Spleen (tissue), 11 donors: ENCODE data around the gene PAFAH2. TPM values are rescaled to one million over a fixed set of nuclear protein-coding genes. Genes with fewer than 3 reads are reported as not detected.

Experiments
- DNase-seq: peaks from one replicate; pipeline ENCODE4 v3.0.0-alpha.2; 2020
- H3K27ac ChIP-seq, 8 donors: fragments of 200-600 bp; sonication (generic) in 7 of 8; 1 replicate in 4 of 8; 2 replicates in 4 of 8; pipeline versions ENCODE4 v1.5.0 to v1.8.0; 2016 to 2021; ENCODE audit warnings: inconsistent platforms in 4 of 8, mild to moderate bottlenecking in 4 of 8, moderate library complexity in 1 of 8
- H3K27me3 ChIP-seq, 7 donors: fragments of 200-600 bp; sonication (generic) in 6 of 7; replicated peaks in 1 of 7; 1 replicate in 4 of 7; 2 replicates in 3 of 7; pipeline versions ENCODE4 v1.5.0 to v1.8.0; 2016 to 2021; ENCODE audit warnings: inconsistent platforms in 3 of 7, mild to moderate bottlenecking in 1 of 7
- H3K36me3 ChIP-seq, 6 donors: fragments of 200-600 bp; sonication (generic) in 5 of 6; 1 replicate in 4 of 6; 2 replicates in 2 of 6; pipeline versions ENCODE4 v1.5.0 to v1.8.0; 2016 to 2021; ENCODE audit warnings: inconsistent platforms in 2 of 6
- H3K4me1 ChIP-seq, 6 donors: fragments of 200-600 bp; sonication (generic) in 5 of 6; 1 replicate in 3 of 6; 2 replicates in 3 of 6; pipeline versions ENCODE4 v1.5.0 to v1.8.0; 2016 to 2021; ENCODE audit warnings: inconsistent platforms in 3 of 6
- H3K4me3 ChIP-seq, 8 donors: fragments of 200-600 bp; sonication (generic) in 7 of 8; 1 replicate in 4 of 8; 2 replicates in 4 of 8; pipeline versions ENCODE4 v1.5.0 to v1.8.0; 2016 to 2021; ENCODE audit warnings: inconsistent platforms in 4 of 8, mild to moderate bottlenecking in 4 of 8, moderate library complexity in 2 of 8
- H3K9me3 ChIP-seq, 8 donors: fragments of 200-600 bp; sonication (generic) in 7 of 8; 1 replicate in 4 of 8; 2 replicates in 4 of 8; pipeline versions ENCODE4 v1.5.0 to v1.8.0; 2016 to 2021; ENCODE audit warnings: inconsistent platforms in 4 of 8
- CTCF ChIP-seq, 11 experiments: fragments of 200-600 bp in 7 of 11; fragments of 450-650 bp in 4 of 11; sonication (generic) in 4 of 11; IDR thresholded peaks in 8 of 11; conservative IDR thresholded peaks in 3 of 11; 1 replicate in 7 of 11; 2 replicates in 4 of 11; pipeline versions ENCODE4 v1.4.0 to v1.8.0; 2016 to 2021; ENCODE audit warnings: antibody characterized with exemption in 11 of 11, inconsistent platforms in 4 of 11, mild to moderate bottlenecking in 1 of 11
- POLR2A ChIP-seq, 3 donors: fragments of 450-650 bp; IDR thresholded peaks; one replicate each; pipeline ENCODE4 v1.5.1; 2017; ENCODE audit warnings: antibody characterized with exemption in 3 of 3, mild to moderate bottlenecking in 1 of 3
- POLR2AphosphoS5 ChIP-seq, 3 donors: sonication (generic); formaldehyde crosslinking; IDR thresholded peaks; one replicate each; pipeline ENCODE4 v1.5.1; 2017; ENCODE audit warnings: antibody characterized with exemption in 3 of 3
- WGBS, 5 donors: extraction: QIAGEN DNeasy Blood & Tissue Kit in 3 of 5; methylation state at CpG; one replicate each; pipeline versions ENCODE4 v1.1.5 to v1.1.7; 2013 to 2018; 5-methylcytosine and 5-hydroxymethylcytosine counted together
- intact Hi-C: fragments of 100-400 bp; cut with DNase I; formaldehyde crosslinking; loops from one replicate; pipeline ENCODE4 v1.15.0; 2023; ENCODE audit warnings: low total_unique reads
- polyA plus RNA-seq, 3 donors: library from polyadenylated mRNA; stranded (reverse); fragments of 200-250 nt; gene quantifications; one replicate each; pipeline ENCODE4 v1.2.1, GENCODE V29; 2013
- total RNA-seq, 7 donors: library from RNA; depleted of rRNA in 3 of 7; stranded (reverse); fragments of >200 nt in 3 of 7; fragmentation: NEBNext Ultra II Directional in 4 of 7; extraction: Animal tissue kit (Norgen Biotek cat#: 25700) in 4 of 7; gene quantifications; one replicate each; pipeline versions ENCODE4 v1.1.0 to v1.2.1, GENCODE V29; 2016 to 2021
- donor health status: healthy with polysubstance abuse.
- donor health status: DM: no; HTN: no; CAD: no; lungs with moderate emphysema.
- donor health status: DM: no; HTN: no; CAD: no.
- donor health status: Bipolar disorder and iron deficiency.
- donor health status: healthy.
- donor health status: DM: no; HTN: no; CAD: no.
- donor health status: DM: yes; HTN: yes; CAD: no.

The PAFAH2 gene
- total and polyA plus RNA-seq, 10 donors, result 3.9 to 19.7 (median 13.6) TPM

GRCh38 chr1:25927521-25928265, 70.2 kb downstream of the PAFAH2 start:
- Histone ChIP-seq H3K9me3 (no peaks in the 10 kb centered on the region), H3K4me1 (peaks cover 0 to 25% (median 13%) of the 10 kb centered on the region in 6 donors), H3K4me3 (no peak overlapping the region), H3K36me3 (no peaks in the 10 kb centered on the region), H3K27ac (no peak overlapping the region), H3K27me3 (peaks cover 0 to 13% (median 5%) of the 10 kb centered on the region in 7 donors)
- TF ChIP-seq POLR2AphosphoS5 (IDR thresholded peaks at IDR 0.05) (no peak), POLR2A (IDR thresholded peaks at IDR 0.05) (no peak), CTCF (IDR thresholded peaks at IDR 0.05 in 8 of 11, conservative IDR thresholded peaks at IDR 0.05 in 3 of 11) (no peak)
- intact Hi-C loops, result no loop called here
- DNase-seq, result no peak
- 91 to 94% (median 93%) methylated on average over 5 of the region's 5 CpGs for WGBS, 5 donors

- DNase-seq, result no peak
- Histone ChIP-seq H3K36me3 (no peaks in the 10 kb centered on the region), H3K27ac (no peak overlapping the region), H3K27me3 (peaks cover 0 to 19% (median 10%) of the 10 kb centered on the region in 7 donors), H3K9me3 (no peaks in the 10 kb centered on the region), H3K4me1 (peaks cover 0 to 32% (median 20%) of the 10 kb centered on the region in 6 donors), H3K4me3 (no peak overlapping the region)
- whole genome bisulfite sequencing, 5 donors, result 69 to 87% (median 78%) methylated on average over 12 to 13 of the region's 13 CpGs
- TF ChIP-seq CTCF (IDR thresholded peaks at IDR 0.05 in 8 of 11, conservative IDR thresholded peaks at IDR 0.05 in 3 of 11) (no peak), POLR2A (IDR thresholded peaks at IDR 0.05) (no peak), POLR2AphosphoS5 (IDR thresholded peaks at IDR 0.05) (no peak)
- intact Hi-C loops, result no loop called here
These were observed 70.9 kb downstream of the PAFAH2 start for GRCh38 chr1:25926731-25927496.

GRCh38 chr1:25924454-25924853, 73.4 kb downstream of the PAFAH2 start:
- no peak overlapping the region for H3K4me3 ChIP-seq
- H3K36me3 ChIP-seq, result no peaks in the 10 kb centered on the region
- intact Hi-C loops, result no loop called here
- WGBS, 5 donors, result 37 to 61% (median 50%) methylated on average over 2 of the region's 2 CpGs
- TF ChIP-seq CTCF (IDR thresholded peaks at IDR 0.05 in 8 of 11, conservative IDR thresholded peaks at IDR 0.05 in 3 of 11) (no peak), POLR2A (IDR thresholded peaks at IDR 0.05) (no peak), POLR2AphosphoS5 (IDR thresholded peaks at IDR 0.05) (no peak)
- no peak for DNase-seq
- H3K9me3 ChIP-seq, result no peaks in the 10 kb centered on the region
- peaks cover 0 to 19% (median 10%) of the 10 kb centered on the region in 7 donors for H3K27me3 ChIP-seq
- H3K27ac ChIP-seq, result no peak overlapping the region
- H3K4me1 ChIP-seq, result peaks cover 0 to 30% (median 22%) of the 10 kb centered on the region in 6 donors
